ENCODE measurements around the gene FAM83C.

FAM83C gene

DNA sequence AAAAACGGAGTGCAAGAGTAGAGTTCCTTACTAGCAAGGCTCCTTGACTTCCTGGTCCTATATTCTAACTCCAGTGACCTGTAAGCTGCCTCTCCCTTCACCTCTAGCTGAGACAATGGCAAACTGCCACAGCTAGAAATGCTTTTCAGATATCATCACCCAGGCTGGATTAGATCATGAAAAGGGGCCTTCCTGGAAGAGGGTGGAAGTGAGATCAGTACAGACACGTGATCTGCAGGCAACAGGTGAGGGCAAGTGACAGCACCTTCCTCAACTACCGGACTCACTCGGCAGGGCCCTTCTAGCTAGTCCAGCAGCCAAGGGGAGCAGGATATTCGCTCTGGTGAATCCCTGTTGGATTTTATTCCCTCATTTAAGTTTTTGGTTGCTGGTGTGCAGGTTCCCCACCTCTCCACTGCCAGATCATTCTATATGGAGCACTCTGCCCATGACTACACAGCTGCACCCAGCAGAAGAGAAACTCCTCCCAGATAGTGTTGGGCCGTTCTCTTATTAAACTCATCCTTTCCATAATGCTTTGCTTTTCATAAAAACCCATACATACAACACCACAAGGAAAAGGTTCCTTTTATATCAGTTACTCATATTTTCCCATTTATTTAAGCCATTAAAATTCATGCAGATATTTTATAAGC is 26.4 kb upstream of the FAM83C start:
- DNase-seq, result no peak

DNA sequence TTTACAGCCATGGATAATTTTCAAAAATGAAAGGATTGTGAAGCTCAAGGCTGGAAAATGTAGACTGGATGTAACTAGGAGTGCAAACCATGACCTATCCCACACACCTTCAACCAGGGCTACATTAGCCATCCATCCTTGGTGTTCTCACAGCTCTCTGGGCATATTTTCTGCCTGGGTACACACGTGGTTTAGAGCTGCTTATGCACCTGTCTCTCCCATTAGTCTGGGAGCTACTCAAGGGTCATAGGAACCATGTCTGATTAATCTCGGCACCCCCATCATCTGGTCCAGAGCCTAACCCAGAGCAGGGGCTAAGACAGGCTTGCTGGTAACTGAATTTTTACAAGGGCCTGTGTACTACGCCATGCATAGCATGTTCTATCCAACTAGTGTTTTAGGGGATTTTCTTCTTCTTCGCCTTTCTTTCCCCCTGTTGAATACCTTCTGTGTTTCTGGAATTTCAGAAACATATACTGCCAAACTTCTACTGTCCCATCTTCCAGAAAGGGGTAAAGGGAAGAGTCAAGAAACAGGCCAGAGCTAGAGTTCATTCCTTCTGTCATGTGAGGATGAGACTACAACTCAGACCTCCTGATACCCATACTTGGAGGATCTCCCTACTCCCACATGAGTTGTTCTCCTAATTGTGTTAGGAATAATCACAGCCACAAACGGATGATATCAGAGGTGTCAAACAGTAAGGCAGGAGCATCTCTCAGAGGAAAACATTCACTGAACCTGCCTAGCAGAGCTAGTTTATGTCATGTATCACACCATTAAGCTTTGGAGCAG is 25.4 kb upstream of the FAM83C start:
- DNase-seq, result no peak

DNA sequence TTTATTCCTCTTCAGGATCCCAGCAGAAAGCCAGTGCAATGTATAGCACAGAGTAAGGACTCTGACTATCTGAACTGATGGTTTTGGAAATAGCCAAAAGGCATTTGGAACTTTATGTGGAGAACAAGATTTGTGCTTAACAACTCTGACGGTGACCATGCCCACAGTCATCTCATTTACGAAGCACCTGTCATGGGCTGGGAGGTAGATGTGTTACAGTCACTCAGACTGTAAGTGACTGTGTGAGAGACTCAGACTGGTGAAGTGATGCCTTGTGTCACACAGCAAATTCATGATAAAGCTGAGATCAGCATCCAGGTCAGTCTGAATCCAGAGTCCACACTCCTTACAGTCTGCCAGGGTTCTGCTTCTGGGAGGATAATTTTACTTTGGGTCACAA is 23.9 kb upstream of the FAM83C start:
- DNase-seq, result no peak

DNA sequence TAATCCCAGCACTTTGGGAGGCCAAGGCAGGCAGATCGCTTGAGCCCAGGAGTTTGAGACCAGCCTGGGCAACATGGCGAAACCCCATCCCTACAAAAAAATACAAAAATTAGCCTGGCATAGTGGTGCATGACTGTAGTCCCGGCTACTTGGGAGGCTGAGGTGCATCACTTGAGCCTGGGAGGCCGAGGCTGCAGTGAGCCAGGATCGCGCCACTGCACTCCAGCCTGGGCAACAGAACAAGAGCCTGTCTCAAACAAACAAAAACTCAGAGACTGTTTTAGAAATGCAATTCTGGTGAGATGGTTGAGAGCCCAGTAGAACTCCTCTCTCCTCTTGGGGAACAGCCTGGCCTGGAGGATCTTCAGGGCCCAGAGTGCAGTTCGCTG is 23.4 kb upstream of the FAM83C start:
- DNase-seq, result peak in 1 of 51 donors; percentile 12

DNA sequence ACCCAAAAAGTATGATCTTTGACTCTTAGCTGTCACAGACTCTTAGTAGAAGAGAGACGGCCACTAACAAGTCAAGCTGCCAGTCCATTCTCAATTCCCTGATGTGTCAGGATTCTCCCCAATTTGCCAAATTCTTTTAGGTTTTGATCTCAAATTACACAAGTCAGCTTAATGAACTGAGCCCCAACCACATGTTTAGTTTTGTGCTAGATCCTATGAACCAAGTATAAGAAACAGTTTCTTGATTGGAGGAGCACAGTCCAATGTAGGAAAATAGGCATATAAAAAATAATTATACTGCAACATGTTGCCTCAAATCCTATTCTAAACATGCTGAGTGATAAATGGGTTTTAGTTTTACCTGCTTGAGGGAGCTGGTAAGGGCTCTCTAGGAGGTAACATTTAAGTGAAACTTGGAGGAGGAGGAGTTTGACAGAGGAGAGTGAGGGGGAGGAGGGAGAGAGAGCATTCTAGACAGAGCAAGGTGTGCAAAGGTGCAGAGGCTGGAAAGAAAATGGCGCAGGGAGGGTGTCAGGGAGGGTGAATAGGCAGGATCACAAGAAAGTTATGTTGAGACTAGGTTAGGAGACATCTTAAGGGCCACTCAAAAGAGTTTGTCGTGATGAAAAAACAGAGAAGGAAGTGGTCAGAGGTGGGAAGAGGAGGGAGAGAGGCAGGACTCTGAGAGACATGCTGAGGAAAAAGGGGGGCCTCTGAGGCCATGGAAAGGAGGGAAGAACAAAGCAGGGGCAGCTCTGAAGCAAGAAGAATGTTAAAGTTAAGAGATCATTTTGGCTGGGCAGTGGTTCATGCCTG is 22.8 kb upstream of the FAM83C start:
- no peak for DNase-seq

DNA sequence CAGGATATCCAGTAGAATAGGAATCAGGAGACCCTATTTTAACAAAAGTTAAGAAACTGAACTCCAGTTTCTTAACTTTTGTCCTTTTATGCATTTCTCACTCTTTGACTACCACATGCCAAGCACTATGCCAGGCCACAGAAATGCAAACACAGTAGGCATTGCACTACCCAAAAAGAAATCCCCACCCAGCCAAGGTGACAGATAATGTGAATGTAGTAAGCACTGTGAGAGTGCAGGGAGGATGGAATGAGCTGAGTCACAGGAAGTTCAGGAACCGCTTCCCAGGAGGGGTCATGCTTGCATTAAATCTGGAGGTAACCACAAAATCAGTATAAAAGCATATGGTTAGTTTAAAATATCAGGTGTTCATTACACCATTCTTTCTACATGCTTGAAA is 20.1 kb upstream of the FAM83C start:
- DNase-seq, result no peak

DNA sequence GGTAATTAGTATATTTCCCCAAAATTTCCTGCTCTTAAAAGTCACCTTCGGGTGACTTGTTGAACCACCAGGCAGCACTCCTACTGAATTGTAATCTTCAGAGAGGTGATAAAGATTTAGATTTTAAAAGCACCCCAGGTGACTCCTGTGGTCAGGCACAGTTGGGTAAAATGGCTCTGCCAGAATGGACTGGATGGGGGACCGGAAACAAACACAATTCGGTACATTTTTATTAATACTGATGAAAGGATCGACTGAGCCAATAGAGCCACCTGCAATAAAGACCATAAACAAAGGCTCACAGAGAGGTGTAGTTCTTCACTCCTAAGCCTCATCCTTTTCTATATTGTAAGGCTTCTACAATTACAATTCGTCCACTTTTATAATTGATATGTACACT is 19.6 kb upstream of the FAM83C start:
- DNase-seq, result no peak

DNA sequence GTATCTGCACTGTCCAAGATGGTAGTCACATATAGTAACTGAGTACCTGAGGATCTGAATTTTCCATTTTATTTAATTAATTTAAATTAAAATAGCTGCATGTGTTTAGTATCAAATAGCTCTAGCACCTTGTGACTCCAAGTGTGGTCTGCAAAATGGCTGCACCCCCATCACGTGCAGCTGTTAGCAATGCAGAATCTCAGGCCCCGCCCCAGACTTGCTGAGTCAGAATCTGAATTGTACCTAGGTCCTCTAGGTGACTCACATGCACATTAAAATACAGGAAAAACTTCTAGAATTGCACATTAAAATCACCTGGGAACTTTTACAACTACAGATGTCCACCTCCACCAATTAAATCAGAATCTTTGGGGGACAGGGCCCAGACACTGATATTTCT is 19.2 kb upstream of the FAM83C start:
- DNase-seq, result no peak

DNA sequence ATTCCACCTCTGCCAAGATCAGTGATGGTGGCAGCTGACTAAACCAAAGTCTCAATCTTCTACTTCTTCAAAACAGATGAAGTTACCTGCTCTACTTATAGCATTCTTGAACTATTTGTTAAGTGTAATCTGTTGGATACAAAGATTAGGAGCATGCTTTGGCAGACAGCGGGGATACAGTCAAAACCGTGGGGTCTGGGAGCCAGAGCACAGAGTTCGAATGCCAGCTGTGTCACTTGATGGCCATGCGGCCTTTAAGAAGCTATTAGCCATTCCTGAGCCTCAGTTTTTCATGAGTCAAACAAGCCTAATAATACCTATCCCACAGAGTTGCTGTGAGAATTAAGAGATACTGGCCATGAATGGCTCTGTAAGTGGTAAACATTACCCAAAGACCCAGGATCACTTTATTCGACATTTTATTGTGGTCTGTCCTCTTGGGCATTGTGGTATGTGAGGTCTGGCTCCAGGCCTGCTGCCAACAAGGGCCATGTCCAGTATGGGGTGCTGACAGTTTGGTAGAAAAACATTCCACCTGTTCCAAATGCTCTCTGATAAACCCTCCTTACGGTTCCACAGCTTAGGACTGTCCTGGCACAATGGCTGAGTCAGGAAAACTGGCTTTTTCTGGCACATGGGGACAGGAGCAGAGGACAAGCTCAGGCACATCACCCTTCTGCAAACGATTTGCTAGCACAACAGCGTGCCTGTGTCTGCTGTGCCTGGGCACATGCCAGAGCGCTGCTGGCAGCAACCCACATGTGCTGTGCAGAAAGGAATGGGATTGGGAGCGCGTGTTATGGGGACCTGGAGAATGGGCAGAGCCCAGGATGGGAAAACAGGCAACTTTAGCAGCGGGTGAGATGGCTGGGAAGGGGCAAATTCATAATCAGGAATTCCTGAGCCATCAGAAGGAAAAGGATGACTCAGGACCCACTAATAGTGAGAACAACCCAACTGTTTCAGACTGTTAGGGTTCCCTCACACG is 15.7 kb upstream of the FAM83C start:
- DNase-seq, result peak in 40 of 51 donors; percentile 5 to 77 (median 46)

DNA sequence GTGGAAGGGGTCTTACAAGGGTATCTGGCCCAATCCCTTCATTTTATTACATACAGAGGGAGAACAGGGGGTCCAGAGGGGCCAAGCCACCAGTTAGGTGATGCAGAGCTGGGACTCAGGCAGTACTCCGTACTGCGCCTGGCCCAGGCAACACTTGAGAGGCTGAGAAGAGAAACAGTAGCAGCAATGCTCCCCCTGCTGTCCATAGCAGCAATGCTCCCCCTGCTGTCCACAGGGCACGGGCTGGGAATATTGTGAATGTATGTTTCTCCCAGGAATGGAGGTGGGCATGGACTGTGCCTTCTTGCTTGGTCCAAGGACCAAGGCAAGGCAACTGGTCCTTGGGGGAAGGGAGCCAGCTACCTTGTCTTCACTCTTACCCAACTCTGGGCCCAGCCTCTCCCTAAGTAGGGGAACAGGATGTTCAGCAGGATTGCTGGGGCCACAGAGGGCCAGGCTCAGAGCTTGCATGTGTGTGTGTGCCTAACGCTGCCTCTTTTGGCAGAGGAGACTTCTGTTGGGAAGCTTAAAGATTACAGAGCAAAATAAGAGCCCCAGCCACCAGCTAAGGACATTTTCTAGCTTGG is 14.8 kb upstream of the FAM83C start:
- DNase-seq, result peak in 19 of 51 donors; percentile 4 to 46 (median 21)

DNA sequence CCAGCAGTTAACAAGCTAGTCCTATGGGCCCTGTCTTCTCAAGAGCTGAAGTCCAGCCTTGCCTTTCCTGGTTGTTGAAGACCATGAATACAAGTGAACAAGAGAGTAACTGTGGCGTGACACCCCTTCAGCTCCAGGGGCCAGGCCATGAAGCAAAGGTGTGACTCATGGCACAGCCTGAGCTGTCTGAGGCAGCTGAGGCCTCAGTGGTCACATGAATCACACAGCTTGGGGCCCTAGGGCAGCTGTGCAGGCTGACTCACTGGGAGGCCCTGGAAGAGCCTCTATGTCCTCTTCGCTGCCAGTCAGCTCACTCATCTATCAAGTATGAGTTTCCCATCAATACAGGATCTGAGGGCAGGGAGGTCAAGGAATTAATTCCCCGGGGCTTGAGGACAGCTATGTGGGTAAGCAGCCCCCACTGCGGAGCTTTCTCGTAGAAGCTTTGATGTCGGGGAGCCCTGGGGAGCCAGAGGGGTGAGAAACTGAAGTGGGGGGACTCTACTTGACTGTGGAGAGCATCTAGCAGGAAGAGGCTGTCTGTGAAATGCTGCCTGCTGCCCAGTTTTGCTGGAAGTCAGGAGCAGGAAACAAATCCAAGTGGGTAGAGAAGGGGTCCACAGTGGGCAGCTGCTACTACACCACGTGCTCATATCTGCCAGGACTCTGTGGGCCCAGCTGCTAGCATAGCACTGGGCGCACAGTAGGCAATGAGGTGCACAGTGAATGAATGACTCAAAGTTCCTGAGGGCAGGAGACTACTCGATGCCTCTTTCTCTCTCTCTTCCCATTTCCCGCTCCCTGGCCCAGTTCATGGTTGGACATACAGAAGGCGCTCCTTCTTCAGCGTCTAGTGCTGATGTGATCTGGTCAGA is 13.7 kb upstream of the FAM83C start:
- DNase-seq, result peak in 13 of 51 donors; percentile 7 to 41 (median 13)

DNA sequence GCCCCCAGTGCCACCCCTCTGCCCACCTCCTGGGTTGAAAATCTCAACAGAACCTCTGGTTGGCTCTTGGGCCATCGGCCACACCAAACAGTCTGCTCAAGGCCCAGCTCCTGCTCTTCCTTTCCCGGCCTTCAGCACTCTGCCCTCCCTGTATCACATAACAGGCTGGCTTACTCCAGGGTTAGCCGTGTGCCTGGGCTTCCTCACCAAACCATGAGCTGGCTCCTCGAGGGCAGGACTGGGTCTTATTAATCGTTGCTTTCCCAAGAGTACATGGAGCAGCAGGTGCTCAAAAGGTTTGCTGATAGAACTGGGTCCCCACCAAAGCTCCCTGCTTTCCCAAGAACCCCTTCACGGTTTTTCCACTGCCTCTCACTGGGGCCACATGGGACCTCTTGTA is 12.7 kb upstream of the FAM83C start:
- DNase-seq, result no peak

DNA sequence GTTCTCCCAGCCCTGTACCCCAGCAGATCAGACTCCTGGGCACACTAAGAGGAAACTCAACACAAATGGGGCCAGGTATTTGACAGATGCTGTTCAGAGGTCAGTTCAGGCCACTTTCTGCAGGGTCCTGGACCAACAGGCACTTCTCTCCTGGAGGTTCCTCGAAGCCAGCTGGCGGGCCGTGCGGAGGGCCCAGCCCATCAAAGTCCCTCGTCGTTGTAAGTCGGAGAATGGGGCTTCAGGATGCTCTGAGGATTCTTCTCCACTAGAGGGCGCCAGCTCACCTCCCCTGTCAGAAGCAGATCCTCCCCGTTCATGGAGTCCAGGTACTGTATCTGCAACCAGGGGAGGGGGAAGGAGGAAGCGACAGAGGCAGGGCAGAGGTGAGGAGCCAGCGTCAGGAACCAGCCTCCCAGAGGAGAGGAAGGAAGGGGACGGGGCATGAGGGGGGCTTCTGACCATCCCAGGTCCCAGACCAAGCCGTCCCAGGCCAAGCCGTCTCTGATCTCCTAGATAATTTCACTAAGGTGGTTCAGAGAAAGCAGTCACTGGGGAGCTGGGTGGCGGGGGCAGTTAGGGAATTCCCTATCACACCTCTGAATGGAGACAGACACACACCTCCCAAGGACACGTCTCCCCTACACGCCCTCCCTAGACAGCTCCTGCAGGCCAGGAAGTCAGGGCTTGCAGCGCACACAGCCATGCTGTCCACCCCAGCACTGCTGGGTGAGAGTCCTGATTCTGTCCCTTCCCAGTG is 11.7 kb upstream of the FAM83C start:
- DNase-seq, result peak in 47 of 51 donors; percentile 8 to 78 (median 46)

DNA sequence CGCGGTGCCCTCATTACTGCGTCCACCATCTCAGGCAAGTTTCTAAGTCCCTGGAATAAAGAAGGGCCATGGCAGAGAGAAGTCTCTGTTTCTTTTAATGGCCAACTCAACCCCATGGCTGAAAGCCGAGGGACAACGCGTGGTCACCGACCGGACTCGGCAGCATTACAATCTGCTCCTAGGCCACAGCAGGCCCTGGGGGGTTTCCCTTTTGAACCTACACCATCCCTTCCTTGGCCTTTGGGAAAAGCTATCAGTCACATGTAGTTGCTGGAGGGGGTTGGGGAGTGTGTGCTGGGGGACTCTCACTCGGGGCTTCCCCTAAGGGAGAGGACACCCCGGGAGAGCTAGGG is 11.1 kb upstream of the FAM83C start:
- no peak for DNase-seq

DNA sequence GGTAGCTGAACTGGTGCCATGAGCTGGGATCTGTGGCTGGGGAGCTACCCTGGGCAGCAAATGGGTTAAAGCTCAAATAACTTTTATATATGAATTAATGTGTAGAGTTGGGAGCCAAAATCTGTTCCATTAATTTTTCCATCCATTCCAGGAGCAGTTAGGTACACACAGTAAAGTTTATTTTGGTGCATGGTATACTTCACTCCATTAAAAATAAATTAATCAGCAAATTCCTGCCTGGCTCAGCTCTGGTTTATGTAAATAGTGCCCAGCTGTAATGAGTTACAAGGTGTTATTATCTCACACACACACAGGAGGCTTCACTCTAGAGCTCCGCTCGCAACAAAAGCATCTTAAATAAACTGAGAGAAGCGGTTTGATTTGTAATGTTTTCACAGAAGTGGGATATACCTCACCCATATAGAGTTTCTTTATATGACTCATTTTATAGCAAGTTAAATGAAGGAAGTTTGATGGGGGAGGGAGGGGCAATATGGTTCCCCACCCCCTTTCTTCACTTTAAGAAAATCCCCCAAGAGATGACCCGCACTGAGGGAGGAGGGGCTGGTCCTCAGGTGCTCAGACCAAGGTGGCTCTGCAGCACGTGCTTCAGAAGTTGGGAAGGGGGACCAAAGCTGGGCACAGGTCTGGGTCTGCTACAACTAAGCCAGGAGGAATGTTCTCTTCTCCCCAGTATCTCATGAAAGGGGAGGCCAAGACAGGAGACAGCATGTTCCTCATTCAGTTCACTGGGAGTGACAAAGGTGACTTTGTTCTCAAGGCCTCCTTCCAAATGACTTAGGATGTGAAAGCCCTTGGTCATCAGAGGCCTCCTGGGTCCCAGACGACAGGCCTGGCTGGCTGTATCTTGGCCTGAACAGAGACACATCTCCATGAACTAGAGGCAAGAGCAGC is 10.5 kb upstream of the FAM83C start:
- no peak for DNase-seq

DNA sequence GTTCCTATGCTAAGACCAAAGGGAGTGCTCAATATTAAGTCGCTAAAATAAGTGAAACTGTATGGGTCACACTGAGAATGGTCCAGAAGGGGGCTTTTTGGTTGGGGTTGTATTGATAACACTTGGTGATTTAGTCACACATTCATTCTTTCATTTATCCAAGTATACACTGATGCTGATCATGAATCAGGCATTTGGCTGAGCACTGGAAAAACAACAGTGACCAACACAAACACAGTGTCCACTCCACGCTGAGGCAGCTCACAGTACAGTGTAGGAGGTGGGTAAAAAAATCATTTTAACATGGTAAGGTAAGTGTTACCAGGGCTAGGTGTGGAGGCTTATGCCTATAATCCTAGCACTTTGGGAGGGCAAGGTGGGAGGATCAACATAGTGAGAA is 9.2 kb upstream of the FAM83C start:
- DNase-seq, result no peak

DNA sequence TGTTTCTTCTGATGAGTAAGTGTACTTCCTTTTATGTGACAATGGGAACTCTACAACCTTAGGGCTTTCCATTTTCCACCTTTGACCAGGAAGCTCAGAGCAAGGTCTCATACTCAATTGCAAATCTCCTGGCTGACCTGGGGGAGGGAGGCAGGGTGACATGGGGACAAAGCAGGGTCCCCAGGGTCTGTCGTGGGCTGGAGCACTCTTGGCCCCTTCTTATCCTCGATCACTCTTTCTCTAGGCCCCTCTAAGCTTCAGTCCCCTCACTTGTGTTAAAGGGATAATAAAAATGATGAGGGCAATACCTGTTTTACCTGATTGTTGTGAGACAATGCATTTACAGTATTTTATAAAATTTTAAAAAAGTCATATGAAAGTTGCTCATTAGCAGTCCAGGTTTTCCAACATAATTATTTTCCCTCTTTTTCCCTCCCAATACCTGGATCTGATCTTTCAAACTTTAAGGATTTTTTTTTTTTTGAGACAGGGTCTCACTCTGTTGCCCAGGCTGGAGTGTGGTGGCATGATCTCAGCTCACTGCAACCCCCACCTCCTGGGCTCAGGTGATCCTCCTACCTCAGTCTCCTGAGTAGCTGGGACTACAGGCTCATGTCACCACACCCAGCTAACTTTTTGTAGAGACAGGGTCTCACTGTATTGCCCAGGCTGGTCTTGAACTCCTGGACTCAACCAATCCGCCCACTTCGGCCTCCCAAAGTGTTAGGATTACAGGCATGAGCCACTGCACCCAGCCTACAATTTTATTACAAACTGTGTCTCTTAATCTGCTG is 8.4 kb upstream of the FAM83C start:
- DNase-seq, result no peak

Measured in hypothalamus (tissue), 51 donors.